Measurements from ENCODE around the gene C3AR1.
"Not testable (repeated sequence)": the region's sequence is repeated elsewhere in the genome, so short reads cannot be mapped to it uniquely, and the experiment has no call there.

Gene C3AR1

DNA sequence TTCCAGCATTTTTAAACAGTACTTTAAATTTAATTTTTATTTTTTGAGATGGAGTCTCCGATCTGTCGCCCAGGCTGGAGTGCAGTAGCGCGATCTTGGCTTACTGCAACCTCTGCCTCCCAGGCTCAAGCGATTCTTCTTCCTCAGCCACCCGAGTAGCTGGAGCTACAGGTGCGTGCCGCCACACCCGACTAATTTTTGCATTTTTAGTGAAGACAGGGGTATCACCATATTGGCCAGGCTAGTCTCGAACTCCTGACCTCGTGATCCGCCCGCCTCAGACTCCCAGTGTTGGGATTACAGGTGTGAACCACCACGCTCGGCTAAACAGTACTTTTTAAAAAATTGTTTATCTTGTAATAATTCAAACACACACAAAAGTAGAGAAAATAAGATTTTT lies 37.9 kb downstream of the C3AR1 start:
- DNase-seq (ENCODE audit: low spot score) = no peak

DNA sequence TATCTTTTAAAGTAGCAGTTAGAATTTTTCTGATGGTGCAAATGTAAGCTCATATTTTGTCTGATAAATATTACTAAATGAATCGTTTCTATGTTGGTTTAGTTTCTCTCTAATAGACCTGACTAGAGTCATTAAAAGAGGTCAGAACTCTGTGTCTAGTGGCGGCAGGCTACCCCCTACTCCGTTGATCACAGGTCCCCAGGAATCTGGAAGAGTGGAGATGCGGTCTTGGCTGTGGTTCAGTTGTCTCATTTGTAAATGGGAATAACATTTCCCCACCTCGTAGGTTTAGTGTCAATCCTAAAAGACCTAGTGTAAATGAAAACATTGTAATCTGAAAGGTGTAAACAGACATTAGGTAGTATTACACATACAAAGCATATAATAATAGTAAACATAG lies 38.3 kb downstream of the C3AR1 start:
- no peak for DNase-seq (ENCODE audit: low spot score)

DNA sequence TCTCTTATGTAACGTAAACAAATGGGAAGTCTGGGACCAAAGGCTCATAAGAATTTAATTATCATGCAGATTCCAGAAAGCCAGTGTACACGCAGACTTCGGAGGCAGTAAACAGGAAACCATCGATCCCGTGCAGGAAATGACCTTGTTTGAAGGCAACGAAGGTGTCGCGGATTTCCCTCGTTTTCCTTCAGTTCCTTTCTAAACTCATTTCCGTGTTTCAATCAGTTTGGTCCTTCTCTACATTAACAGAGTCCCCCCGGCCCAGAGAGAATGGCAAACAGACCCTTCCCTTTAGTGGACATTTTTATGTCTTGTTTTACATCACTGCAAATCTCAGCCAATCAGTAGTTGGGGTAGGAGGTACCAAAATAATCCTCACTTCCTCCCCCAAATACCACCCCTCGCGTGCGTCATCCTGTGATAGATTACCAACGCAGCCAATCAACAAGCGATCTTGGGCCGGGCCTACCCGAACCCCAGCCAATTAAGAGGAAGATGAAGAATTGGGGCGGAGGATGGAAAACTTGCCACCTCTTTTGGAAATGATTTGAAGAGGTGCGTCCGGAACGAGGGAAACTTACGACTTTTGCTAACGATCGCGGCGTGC lies 39.8 kb downstream of the C3AR1 start:
- DNase-seq (ENCODE audit: low spot score) = peak; percentile 99

DNA sequence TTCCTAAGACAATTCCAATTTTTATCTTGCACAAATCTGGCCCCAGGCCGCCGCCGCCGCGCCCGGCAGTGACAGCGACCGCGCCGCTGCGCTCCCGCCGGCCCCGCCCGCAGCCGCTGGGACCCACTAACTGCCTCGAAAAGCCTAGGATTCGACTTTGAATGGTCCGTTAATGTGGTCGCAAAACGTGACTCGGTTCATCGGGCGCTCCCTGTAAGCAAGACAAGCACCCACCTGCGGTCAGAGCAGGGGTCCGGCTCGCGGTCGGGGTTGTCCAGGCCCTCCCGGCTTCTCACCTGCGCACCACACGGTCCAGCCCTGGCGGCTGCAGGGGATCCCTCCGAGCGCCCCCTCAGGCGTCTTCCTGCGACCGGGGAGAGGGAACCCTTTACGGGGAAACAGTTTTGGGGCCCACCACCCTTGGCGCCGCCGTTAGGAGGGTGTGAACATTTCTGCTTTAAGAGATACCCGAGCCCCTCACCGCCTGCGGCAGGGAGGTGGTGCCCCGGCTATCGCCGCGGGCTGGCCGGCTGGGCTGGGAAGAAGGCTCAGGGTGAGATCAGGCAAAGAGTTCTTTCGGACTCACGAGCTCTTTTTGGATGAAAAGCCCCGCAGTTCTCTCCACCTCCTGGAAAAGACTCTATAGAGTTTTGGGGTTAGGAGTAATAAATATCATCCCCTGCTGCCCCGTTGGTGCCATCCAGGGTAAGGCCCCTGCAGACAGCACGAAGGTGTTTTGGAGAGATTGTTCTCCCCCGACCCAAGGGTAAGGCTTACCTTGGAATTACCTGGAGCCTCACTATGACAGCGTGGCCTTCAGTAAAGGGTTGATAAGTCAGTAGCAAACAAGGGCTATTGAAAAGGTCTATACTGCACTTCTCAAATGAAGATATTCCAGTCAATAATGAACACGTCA lies 47.2 kb downstream of the C3AR1 start:
- DNase-seq (ENCODE audit: low spot score) = peak; percentile 51

DNA sequence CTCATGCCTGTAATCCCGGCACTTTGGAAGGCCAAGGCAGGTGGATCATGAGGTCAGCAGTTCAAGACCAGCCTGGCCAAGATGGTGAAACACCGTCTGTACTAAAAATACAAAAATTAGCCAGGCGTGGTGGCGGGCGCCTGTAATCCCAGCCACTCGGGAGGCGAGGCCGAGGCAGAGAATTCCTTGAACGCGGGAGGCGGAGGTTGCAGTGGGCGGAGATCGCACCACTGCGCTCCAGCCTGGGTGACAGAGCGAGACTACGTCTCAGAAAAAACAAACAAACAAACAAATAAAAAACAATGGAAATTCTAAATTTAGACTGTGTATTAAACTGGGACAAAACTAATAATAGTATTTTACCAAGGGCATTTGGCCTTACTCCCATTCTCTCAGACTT lies 47.9 kb downstream of the C3AR1 start:
- DNase-seq (ENCODE audit: low spot score) = not testable (repeated sequence)

- no peak for DNase-seq (ENCODE audit: low spot score)
Measured at GRCh38 chr12:8014836-8015235, 51.3 kb downstream of the C3AR1 start.

DNA sequence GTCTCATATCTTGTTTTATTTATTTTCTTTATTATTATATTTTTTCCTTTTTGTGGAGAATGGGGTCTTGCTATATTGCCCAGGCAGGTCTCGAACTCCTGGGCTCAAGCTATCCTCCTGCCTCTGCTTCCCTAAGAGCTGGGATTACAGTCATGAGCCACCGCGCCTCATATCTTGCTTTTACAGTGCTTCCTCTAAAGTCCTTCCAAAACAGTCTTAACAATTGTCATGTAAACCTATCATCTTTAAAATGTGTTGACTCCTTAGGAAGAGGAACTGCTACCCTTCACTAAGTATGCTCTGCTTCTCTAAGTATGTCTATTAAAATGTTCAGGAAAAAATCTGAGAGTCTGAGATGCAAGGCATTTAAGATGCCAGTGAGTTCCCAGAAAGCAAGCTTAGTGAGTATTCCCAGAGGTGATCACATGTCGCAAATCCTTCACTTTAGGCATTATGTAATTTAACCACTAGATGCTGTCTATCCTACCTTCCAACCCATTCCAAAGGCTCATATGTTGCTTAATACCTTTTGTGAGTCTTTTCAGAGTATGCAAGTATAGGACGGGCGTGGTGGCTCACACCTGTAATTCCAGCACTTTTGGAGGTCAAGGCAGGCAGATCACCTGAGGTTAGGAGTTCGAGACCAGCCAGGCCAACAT lies 53.4 kb downstream of the C3AR1 start:
- no peak for DNase-seq (ENCODE audit: low spot score)

- DNase-seq (ENCODE audit: low spot score) = no peak
Measured at GRCh38 chr12:8011331-8011730, 54.8 kb downstream of the C3AR1 start.
